Activated CD8-positive, alpha-beta memory T cell treated with anti-CD3 and anti-CD28 coated beads for 4 hours (primary cell): Measurements from ENCODE around the gene ACADS.

Source experiments
- DNase-seq, 2 donors: peaks; one replicate each; pipeline ENCODE4 v3.0.0-alpha.2; 2020; ENCODE audit warnings: low read depth in 2 of 2

The ACADS gene, protein sequence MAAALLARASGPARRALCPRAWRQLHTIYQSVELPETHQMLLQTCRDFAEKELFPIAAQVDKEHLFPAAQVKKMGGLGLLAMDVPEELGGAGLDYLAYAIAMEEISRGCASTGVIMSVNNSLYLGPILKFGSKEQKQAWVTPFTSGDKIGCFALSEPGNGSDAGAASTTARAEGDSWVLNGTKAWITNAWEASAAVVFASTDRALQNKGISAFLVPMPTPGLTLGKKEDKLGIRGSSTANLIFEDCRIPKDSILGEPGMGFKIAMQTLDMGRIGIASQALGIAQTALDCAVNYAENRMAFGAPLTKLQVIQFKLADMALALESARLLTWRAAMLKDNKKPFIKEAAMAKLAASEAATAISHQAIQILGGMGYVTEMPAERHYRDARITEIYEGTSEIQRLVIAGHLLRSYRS

DNA sequence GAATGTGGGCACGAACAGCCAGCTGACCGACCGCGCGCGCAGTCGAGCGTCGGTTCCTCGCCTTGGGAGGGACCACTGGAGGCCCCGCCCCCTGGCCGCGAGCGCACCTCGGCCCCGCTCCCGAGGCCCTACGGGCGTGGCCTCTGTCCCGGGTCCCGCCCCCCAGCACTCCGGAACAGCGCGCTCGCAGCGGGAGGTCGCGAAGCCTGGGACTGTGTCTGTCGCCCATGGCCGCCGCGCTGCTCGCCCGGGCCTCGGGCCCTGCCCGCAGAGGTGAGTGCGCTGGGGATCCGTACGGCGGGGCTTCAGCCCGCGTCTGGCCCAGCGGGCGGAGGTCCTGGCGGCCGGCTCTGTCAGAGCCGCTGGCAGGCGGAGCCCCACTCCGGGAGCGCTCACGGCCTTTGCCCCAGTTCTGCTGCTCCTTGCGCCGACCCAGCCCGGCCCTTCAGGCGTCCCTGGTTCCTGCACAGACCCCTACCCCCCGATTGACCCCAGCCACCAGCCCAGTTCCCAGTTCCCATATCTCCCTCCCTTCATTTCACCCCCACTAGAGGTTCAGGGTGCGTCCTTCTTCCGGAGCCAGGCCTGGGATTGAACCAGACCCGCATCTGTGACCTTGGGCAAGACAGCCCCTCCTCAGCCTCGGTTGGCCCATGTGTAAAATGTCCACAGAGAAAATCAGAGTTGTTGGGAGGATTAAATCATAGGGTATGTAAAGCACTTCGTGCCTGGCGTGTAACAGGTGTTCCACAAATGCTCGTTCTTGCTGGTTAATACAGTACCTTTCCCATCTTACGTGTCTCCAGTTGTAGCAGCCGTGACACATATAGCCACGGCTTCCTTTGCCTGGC is at the start of gene ACADS:
TSS of gene ACADS (plus strand) at position 168 of the 851 bp plus-strand sequence. CDS start at position 228, 60 bp downstream.
- DNase-seq = peak; percentile 70 to 73

DNA sequence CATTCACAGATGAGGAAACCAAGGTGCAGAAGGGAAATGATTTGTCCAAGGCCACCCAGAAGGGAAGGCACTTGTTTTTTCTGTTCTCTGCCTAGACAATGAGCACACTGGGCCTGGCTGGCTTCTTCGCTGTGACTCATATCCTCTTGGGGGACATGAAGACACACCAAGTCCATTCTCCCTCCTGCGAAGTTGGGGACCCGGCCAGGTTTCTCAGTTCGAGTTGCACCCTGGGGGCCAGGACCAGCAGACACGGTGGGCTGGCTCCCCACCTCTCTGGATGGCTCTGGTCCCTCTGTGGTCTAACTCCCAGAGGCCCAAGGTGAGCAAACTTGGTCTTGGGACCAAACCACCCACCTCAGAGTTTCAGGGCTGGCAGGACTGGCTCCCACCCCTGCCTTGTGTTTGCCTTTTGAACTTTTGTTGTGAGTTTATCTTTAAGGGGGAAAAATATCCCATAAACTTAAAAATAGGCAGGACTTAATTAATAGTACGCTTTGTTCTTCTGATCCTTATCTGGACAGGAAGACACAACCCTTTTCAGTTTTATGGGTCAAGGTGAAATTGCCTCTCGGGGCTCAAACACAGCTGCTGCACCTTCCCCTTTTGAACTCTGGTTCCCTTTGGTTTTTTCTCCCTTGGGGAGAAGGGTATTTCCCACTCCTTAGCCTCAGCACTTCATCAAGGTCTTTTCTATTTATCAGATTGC is 47.7 kb upstream of the ACADS start:
- DNase-seq = no peak

DNA sequence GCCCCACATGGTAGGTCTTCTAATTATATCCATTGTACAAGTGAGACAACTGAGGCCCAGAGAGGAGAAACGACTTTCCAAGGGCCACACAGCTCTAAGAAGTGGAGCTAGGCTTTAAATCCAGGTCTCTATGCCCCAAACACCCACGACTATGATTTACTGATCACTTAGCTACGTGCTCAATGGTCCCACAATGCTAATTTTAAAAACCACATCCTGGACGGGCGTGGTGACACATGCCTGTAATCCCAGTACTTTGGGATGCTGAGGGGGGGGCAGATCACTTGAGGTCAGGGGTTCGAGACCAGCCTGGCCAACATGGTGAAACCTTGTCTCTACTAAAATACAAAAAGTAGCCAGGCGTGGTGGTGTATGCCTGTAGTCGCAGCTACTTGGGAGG is 47.1 kb upstream of the ACADS start:
- no peak for DNase-seq

DNA sequence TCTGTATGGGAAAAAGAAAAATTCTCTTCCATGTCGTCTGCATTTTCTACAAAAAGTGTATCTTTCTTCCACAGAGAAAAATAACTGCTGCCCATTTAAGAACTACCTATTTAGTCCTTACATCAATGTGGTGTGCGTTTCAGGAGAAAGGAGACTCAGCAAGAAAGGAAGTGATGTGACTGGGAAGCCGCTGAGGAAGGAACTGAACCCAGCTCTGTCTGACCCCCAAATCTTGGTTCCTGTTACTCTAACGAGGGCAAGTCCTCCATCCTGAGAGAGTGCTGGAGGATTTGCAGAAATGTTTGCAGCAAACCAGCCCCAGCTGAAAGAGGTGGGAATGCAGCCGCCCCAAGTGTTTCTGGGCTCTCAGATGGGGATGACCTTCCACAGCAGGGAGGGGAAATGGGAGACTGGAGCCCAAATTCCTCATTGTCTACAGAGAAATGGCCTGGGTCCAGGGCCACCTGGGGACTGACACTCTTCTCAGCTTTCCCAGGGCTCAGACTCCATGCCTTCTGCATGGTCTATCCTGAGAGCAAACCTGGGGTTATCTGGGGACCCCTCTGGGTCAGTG is 45.4 kb upstream of the ACADS start:
- DNase-seq = no peak

DNA sequence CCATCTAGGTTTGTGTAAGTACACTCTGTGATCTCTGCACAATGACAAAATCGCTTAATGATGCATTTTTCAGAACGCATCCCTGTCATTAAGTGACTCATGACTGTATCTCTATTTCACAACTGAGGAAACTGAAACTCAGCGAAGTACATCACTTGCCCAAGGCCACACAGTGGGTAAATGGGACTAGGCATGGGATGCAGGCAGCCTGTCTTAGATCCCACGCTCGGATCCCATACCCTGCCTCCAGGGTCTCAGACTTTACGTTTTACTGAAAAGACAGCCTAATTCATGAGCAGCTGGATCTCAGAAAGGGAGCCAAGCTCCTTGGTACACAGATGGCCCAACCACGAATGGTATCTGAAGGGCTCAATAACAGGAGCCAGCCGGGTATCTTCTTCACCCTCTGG is 41.1 kb upstream of the ACADS start:
- no peak for DNase-seq

DNA sequence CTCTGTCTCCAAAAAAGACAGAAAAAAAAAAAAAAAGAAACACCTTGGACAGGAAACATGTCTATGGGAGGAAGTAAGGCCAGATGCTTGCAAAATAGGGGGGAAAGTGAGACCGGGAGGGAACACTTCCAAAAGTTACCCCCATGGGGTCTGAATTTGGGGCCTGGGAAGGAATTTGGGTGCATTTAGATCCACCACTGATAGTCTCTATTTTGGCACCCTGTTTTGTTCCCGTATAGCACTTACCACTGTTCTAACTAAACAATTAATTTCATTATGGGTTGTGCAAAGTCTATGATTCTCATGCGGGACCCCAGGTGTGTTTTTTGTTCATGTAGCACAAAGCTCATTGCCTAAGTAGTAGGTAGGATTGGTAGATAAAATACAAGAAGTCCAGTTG is 40.1 kb upstream of the ACADS start:
- no peak for DNase-seq

DNA sequence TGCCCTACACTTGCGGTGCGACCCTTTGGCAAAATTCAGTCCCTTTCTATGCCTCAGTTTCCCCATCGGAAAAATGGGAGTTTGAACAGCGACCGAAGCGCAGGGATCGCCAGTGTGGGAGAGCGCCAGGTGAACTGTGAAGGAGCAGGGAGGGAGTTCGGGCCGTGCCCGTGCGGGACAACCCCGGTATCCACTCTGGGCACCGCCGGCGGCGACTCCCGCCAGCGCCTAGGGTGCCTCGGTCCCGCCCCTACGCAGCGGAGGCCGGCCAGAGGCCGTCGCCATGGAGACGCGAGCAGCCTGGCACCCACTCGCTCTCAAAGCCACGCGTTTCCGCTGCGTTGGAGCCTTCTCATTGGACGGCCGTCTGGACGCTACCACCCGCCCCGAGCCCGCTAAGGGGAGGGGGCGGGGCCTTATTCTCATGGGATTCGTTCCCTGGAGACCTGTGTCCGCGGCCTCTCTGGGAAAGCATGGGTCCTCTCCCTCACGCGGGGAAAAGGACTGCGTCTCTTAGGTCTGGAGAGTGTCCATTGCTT is 39.4 kb upstream of the ACADS start:
- DNase-seq = peak; percentile 93 to 97

DNA sequence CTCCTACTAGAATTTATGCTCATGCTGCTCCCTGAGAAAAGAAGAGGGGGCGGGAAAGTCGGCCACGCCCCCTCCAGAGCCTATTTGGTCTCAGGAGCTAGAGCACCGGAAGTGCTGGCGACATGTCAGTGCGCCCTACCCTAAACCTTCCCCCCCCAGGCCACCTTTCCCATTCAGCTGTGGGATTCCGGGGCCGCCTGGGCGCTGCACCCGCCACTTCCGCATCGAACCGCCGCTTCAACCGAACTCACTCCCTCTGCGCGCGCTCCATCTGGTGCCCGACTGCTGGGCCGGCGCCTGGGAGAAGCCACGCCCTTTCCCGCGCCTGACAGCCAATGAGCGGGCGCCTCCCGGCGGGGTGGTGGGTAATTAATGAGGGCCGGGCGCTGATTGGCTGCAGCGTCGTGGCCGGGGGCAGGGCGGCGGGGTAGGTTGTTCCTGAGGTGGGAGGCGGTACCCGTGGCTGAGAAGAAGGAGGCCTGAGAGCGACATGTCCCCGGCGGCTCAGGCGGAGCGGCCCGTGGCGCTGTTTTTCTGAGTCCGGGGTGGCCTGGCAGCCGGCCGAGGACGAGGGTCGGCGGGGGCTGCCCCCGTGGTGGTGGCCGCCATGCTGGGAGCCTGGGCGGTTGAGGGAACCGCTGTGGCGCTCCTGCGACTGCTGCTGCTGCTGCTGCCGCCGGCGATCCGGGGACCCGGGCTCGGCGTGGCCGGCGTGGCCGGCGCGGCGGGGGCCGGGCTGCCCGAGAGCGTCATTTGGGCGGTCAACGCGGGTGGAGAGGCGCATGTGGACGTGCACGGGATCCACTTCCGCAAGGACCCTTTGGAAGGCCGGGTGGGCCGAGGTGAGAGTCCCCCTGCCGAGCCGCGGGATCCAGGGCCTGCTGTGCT is 38.7 kb upstream of the ACADS start, which contains the start of gene MLEC:
TSS of gene MLEC (plus strand) at position 460 of the 888 bp plus-strand sequence. CDS start at position 608, 148 bp downstream.
- DNase-seq = peak; percentile 96 to 98

DNA sequence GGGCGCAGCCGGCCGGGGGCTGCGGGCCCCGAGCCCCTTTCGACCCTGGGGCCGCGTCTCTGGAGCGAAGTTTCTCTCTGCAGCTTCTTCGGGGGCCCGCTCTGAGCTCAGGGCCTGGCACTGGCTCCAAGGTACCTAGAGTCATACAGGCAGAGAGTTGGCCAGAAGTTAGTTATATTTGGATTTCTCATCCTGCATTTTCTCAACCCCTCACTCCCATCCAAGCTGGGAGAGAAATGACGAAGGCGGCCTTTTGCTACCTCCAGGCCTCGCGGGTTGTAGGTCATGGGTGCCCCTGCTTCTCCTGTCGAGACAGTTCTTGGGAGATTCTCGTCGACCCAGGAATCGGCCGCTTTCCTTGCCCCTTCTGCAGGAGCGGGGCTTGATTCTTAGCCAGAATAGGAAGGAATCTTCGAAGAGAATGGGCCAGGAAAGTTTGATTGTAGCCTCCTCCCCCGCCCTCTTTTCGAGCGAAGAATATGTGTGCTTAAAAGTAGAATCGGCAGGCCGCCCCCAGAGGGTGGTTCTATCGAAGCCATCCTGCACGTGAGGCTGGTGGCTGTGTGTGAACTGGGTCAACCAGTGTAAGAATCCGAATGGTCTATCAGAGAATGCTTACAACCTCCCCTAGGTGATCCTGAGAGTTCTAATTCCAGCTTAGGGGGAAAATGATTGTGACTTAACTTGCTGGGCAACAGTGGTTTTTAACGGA is 37.9 kb upstream of the ACADS start:
- peak in 1 of 2 donors; percentile 13 for DNase-seq

DNA sequence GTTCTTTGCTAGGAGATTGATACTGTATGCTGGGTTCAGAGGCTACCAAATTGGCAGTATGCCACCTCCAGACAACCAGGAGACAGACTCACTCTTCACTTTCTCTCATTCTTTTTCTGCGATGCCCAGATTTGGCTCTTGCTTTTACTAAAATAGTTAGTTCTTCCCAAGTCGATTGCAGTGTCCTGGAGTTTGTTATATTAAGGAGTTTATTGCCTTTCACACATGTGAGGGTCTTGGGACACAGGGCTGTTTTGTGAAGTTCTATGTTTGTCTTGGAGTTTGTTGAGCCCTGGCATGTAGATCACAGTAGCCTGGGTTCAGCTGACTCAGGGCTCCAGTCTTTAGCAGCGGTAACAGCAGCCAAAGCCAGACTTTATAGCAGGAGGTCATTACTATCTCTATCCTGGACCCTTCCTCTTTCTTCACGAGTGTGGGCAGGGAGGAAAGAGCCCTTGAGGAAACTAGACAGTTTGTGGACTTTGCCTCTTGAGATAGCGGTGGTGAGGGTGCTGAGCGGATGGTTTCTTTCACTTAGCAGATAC is 37.0 kb upstream of the ACADS start:
- DNase-seq = no peak

DNA sequence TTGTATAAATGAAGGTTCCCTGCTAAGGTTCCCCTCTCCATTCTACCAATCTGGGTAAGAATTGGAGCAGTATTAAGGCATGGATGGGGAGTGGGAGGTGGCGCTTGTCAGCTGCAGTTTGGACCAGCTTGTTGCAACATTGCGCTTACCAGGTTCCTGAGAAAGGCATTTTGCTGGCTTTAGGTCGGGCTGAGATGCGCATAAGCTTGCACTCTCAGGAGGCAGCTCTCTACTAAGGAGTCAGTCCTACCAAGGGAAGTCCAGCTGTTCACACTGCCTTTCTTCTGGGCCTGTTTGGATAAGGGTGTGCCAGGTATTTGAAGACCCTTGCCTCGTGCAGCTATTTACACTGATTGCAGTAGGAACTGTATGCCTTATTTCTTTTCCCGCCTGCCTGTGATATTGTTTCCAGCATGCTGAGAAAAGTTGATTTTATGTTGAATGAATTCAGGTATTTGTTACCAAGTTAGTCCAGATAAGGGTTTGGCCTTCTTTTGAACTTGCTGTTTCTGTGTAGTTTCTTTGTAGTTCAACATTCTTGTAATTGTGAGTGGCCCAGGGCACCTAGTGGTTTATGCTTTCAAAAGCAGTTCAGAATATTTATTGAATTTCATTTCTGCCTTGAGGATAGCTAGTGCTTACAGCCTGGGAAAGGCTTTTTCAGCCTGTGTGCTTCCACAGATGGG is 36.1 kb upstream of the ACADS start:
- DNase-seq = no peak

DNA sequence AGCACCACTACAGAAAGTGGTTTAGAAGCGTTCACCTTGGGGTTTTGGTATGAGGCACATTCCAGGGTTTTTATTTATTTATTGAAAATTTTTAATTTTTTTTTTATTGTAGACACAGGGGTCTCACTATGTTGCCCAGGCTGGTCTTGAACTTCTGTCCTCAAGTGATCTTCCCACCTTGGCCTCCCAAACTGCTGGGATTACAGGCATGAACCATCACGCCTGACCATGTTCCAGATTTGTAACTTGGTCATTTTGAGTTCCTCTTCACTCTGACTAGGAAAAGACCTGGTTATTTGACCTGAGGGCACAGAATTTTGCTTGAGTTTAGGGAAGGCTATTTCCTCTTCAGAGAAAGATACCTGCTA is 35.6 kb upstream of the ACADS start:
- DNase-seq = no peak

DNA sequence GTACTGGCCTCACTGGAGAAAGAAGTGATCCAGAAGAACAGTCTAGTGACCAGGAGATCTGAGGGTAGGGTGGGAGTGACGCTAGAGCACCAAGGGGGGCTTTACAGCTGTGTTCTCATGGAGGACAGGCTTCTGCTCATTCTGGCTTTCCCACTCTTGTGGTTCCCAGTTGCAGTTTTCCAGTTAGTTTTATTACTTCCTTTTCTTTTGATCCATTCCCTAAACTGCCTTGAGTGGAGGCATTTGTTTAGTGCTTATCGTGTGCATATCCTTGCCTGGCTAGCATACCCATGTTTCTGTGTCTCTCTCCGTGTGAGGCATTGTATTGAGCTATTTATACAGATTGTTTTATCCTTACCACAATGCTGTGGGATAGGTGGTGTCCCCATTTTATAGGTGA is 34.6 kb upstream of the ACADS start:
- no peak for DNase-seq

DNA sequence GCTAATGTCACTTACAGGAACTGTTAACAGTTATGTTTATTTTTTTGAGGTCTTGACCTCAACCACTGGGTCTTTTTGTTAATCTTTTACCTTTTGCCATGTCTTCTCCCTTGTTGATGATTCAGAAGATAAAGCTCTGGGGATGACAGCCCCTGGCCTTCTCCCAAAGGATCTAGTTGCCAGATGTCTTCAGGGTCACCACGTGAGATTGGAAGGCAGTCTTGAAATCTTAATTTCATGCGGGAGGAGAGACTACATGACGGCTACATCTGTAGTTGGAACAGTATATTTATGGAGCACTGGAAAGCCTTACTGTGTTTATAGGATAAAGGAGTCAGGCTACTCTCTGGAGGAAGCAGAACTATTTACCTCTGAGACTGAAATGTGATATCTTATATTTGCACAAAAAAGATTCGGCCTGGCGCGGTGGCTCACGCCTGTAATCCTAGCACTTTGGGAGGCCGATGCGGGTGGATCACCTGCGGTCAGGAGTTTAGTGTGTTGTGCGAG is 33.0 kb upstream of the ACADS start:
- no peak for DNase-seq

DNA sequence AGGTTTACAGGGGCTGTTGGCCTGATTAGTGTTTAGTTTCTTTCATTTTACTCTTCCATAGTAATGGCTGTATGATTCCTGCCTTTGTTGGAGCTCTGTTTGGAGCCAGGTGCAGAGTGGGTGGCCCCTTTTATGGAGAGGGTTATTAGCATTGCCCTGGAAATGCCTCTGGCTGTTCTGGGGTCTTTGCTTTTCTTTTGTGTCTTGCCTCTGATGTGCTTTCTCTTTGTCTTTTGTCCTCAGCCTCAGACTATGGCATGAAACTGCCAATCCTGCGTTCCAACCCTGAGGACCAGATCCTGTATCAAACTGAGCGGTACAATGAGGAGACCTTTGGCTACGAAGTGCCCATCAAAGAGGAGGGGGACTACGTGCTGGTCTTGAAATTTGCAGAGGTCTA is 31.8 kb upstream of the ACADS start:
- no peak for DNase-seq

DNA sequence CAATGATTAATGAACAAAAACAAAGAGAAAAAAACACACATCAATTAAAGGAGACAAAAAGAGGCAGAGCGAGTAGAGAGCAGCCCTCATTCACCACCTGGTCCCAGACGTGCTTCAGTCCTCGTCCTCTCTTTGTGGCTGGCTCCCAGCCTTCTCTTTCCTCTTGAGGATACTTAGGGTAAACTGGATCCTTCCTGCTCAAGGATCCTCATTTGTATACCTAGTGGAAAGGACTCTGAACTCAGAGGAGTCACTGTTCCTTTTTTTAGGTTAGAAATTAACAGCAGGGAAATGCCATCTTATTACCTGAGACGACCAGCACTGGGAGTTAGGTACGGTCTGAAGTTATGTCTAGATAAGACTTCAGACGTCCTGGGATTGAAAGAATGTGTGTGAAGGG is 29.0 kb upstream of the ACADS start:
- DNase-seq = no peak

DNA sequence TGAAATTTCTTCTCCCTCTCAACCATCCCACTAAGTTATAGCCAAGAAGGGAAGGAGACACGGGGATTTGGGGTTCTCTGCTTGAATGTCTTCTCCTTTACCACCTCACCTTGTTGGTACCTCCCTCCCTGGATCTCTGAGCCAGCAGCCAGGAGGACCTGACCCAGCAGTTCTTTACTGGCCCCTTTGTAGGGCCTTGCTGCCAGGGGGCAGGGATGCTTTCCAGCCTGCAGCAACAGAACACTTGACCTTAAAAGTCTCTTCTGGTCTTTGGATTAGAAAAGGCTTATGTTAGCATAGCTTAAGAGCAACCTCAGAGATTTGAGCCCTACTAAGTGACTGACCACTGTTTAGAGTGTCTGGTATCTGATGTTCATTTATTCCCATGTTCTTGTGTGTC is 28.3 kb upstream of the ACADS start:
- no peak for DNase-seq

DNA sequence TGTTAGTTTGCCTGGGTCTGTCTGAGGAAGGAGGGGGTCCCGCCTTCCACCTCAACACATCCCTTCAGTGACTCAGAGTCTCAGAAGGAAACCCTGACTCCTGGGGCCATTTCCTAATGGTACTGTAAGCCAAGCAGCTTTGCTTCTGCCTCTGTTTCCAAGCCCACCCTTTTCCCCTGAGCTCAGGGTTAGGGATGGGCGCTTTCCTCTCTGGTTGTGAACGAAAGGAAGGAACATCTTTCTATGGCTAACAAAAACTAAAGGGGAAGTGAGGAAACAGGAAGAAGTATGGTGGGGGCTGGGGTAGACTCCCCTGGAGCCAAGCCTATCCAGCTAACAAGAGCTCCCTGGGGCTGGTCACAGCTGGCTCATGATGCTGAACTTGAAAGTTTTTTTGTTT is 27.0 kb upstream of the ACADS start:
- no peak for DNase-seq

DNA sequence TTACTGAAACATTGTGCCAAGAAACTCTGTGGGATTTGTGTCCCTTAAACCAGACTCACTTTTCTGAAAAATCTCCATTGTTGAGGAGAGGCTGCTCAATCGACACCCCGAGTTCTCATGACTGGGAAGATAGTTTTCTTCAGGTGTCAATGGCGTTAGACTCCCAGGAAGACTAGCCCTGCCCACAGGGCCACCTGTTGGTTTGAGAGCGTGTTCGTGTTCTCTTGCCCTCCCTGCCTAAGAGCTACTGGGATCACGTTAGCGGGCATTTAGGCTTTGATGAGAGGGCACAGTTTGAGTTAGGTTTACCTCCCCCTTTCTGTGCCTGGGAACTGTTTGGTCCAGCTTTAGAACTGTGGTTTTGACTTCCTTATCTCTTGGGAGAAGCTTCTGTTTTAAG is 26.1 kb upstream of the ACADS start:
- no peak for DNase-seq
